H9 (cell line): Measurements from ENCODE around the gene FOXJ3. TPM values are rescaled to one million over a fixed set of nuclear protein-coding genes. Genes with fewer than 3 reads are reported as not detected.

Experiments used
- DNase-seq: peaks from one replicate; pipeline ENCODE4 v3.0.0-alpha.2; 2017
- H2AFZ ChIP-seq: one replicate; pipeline ENCODE4 v1.6.1; 2013; ENCODE audit warnings: mild to moderate bottlenecking, low read length, control low read depth, moderate library complexity
- H2AK5ac ChIP-seq: 2 replicates; pipeline ENCODE4 v1.6.1; 2013; ENCODE audit warnings: low read length, control low read depth, mixed read lengths; ENCODE audit not compliant: insufficient read length
- H2BK120ac ChIP-seq: one replicate; pipeline ENCODE4 v1.6.1; 2013; ENCODE audit warnings: low read depth, mild to moderate bottlenecking, low read length, control low read depth, inconsistent platforms; ENCODE audit not compliant: poor library complexity, severe bottlenecking
- H2BK12ac ChIP-seq: 2 replicates; pipeline ENCODE4 v1.6.1; 2013; ENCODE audit warnings: low read length, control low read depth, mixed read lengths, low read depth; ENCODE audit not compliant: insufficient read length
- H2BK15ac ChIP-seq: 2 replicates; pipeline ENCODE4 v1.6.1; 2013; ENCODE audit warnings: low read depth, low read length, control low read depth
- H2BK20ac ChIP-seq: one replicate; pipeline ENCODE4 v1.6.1; 2013; ENCODE audit warnings: low read depth, mild to moderate bottlenecking, low read length, control low read depth, inconsistent platforms; ENCODE audit not compliant: poor library complexity, severe bottlenecking
- H2BK5ac ChIP-seq: 2 replicates; pipeline ENCODE4 v1.6.1; 2013; ENCODE audit warnings: low read length, control low read depth, mixed read lengths; ENCODE audit not compliant: insufficient read length
- H3K14ac ChIP-seq: 2 replicates; pipeline ENCODE4 v1.6.1; 2013; ENCODE audit warnings: low read length, control low read depth; ENCODE audit not compliant: insufficient read depth
- H3K18ac ChIP-seq: 2 replicates; pipeline ENCODE4 v1.6.1; 2013; ENCODE audit warnings: low read depth, mild to moderate bottlenecking, mixed read lengths, low read length, control low read depth; ENCODE audit not compliant: insufficient read length
- H3K23ac ChIP-seq: 2 replicates; pipeline ENCODE4 v1.6.1; 2013; ENCODE audit warnings: low read length, control low read depth, mixed read lengths, low read depth; ENCODE audit not compliant: insufficient read length
- H3K23me2 ChIP-seq: 2 replicates; pipeline ENCODE4 v1.6.1; 2013; ENCODE audit warnings: low read depth, mild to moderate bottlenecking, mixed read lengths, low read length, control low read depth; ENCODE audit not compliant: insufficient read length, poor library complexity, severe bottlenecking
- H3K27ac ChIP-seq: 2 replicates; pipeline ENCODE4 v1.5.1; 2013; ENCODE audit warnings: low read length, control low read depth, mixed read lengths, low read depth; ENCODE audit not compliant: insufficient read length
- H3K27me3 ChIP-seq: 2 replicates; pipeline ENCODE4 v1.6.1; 2013; ENCODE audit warnings: low read length, control low read depth, inconsistent platforms; ENCODE audit not compliant: insufficient read depth
- H3K4ac ChIP-seq: 2 replicates; pipeline ENCODE4 v1.6.1; 2013; ENCODE audit warnings: low read depth, mild to moderate bottlenecking, control low read depth, inconsistent platforms, low read length, moderate library complexity
- H3K4me1 ChIP-seq: 2 replicates; pipeline ENCODE4 v1.6.1; 2013; ENCODE audit warnings: low read length, control low read depth, inconsistent platforms; ENCODE audit not compliant: insufficient read depth
- H3K4me2 ChIP-seq: 2 replicates; pipeline ENCODE4 v1.6.1; 2013; ENCODE audit warnings: low read length, control low read depth, mixed read lengths; ENCODE audit not compliant: insufficient read length, insufficient read depth
- H3K56ac ChIP-seq: 2 replicates; pipeline ENCODE4 v1.6.1; 2013; ENCODE audit warnings: low read depth, mild to moderate bottlenecking, mixed read lengths, low read length, control low read depth; ENCODE audit not compliant: insufficient read length
- H3K79me1 ChIP-seq: 2 replicates; pipeline ENCODE4 v1.6.1; 2013; ENCODE audit warnings: low read depth, mild to moderate bottlenecking, moderate library complexity, low read length, control low read depth, inconsistent platforms; ENCODE audit not compliant: insufficient read depth, poor library complexity, severe bottlenecking
- H3K79me2 ChIP-seq: 2 replicates; pipeline ENCODE4 v1.6.1; 2013; ENCODE audit warnings: low read length, control low read depth, inconsistent platforms; ENCODE audit not compliant: insufficient read depth
- H3K9ac ChIP-seq: 2 replicates; pipeline ENCODE4 v1.6.1; 2013; ENCODE audit warnings: low read length, control low read depth, mixed read lengths; ENCODE audit not compliant: insufficient read length; ENCODE audit errors: extremely low read depth
- H3K9me3 ChIP-seq: one replicate; pipeline ENCODE4 v1.6.1; 2013; ENCODE audit warnings: low read depth, low read length, inconsistent platforms; ENCODE audit not compliant: control insufficient read depth
- H3T11ph ChIP-seq: one replicate; pipeline ENCODE4 v1.6.1; 2013; ENCODE audit warnings: mild to moderate bottlenecking, low read length, control low read depth, inconsistent platforms
- H4K20me1 ChIP-seq: one replicate; pipeline ENCODE4 v1.6.1; 2013; ENCODE audit not compliant: control insufficient read depth, insufficient read length, insufficient read depth
- H4K5ac ChIP-seq: 2 replicates; pipeline ENCODE4 v1.6.1; 2013; ENCODE audit warnings: low read depth, mild to moderate bottlenecking, mixed read lengths, low read length, control low read depth; ENCODE audit not compliant: insufficient read length
- H4K8ac ChIP-seq: replicated peaks from 2 replicates; pipeline ENCODE4 v1.6.1; 2013; ENCODE audit warnings: low read length, control low read depth, mixed read lengths, low read depth; ENCODE audit not compliant: insufficient read length
- H4K91ac ChIP-seq: 2 replicates; pipeline ENCODE4 v1.6.1; 2013; ENCODE audit warnings: low read depth, mild to moderate bottlenecking, moderate library complexity, mixed read lengths, low read length, control low read depth; ENCODE audit not compliant: insufficient read length
- H3K27ac Mint-ChIP-seq, 3 experiments: 2 replicates in 2 of 3; 3 replicates in 1 of 3; pipeline ENCODE4 v1.8.0; 2020 to 2021; ENCODE audit warnings: mixed read lengths in 3 of 3, mild to moderate bottlenecking in 1 of 3, moderate library complexity in 1 of 3
- H3K27me3 Mint-ChIP-seq: 2 replicates; pipeline ENCODE4 v1.8.0; 2021; ENCODE audit warnings: low read depth, mild to moderate bottlenecking, moderate library complexity, mixed read lengths
- H3K36me3 Mint-ChIP-seq, 3 experiments: 2 replicates in 2 of 3; 3 replicates in 1 of 3; pipeline ENCODE4 v1.8.0; 2020 to 2021; ENCODE audit warnings: low read depth in 3 of 3, mixed read lengths in 3 of 3; ENCODE audit not compliant: insufficient read depth in 1 of 3
- H3K4me1 Mint-ChIP-seq, 2 experiments: 2 replicates each; pipeline ENCODE4 v1.8.0; 2020; ENCODE audit warnings: mixed read lengths in 2 of 2
- H3K4me3 Mint-ChIP-seq, 2 experiments: 2 replicates in 1 of 2; 3 replicates in 1 of 2; pipeline ENCODE4 v1.8.0; 2020 to 2021; ENCODE audit warnings: mild to moderate bottlenecking in 2 of 2, mixed read lengths in 2 of 2, moderate library complexity in 1 of 2
- H3K9me3 Mint-ChIP-seq, 2 experiments: 2 replicates in 1 of 2; 3 replicates in 1 of 2; pipeline ENCODE4 v1.8.0; 2020; ENCODE audit warnings: mild to moderate bottlenecking in 2 of 2, mixed read lengths in 2 of 2, moderate library complexity in 1 of 2
- WGBS: extraction: QIAGEN DNeasy Blood & Tissue Kit; methylation state at CpG from one replicate; pipeline ENCODE4 v1.1.7; 2013; ENCODE audit warnings: missing lambda C conversion rate, low lambda C conversion rate, mixed read lengths; ENCODE audit not compliant: insufficient read length; ENCODE audit errors: extremely low coverage; 5-methylcytosine and 5-hydroxymethylcytosine counted together
- total RNA-seq: library from RNA; stranded (reverse); gene quantifications from 2 replicates; pipeline ENCODE4 v1.2.1, GENCODE V29; 2021
- TF ChIP-seq, protein P1 (sequence below): fragments of 200-600 bp; sonication (generic); conservative IDR thresholded peaks from 3 replicates; pipeline ENCODE4 v1.8.0; 2021; ENCODE audit warnings: antibody characterized with exemption, mild to moderate bottlenecking

FOXJ3 gene
- total RNA-seq, 1 experiment from 2014 or later: 49.9 TPM

DNA sequence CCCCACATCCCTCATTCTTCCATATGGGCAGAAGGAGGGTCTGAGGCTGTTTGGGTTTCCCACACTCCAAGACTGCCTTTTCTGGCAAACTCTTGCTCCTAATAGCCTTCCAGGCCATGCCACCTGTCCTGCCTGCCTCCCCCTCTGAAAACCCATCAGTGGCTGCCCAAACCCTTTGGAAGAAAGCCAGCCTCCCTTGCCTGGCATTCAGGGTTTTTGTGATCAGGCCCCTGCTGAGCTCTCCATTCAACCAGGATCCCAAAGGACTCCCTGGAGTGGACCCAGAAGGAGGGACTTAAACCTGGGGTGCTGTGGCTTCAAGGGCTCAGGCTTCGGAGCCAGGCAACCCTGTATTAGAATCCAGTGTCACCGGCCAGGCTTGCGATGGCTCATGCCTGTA is 166.3 kb downstream of the FOXJ3 start:
- Histone ChIP-seq H4K20me1 (no peaks in the 10 kb centered on the region), H2AK5ac (no peak overlapping the region), H3K27me3 (no peaks in the 10 kb centered on the region), H2BK20ac (no peak overlapping the region), H3K23ac (no peak overlapping the region), H3K27ac (no peak overlapping the region), H4K91ac (no peak overlapping the region), H2BK12ac (no peak overlapping the region), H3K18ac (no peak overlapping the region), H3K9ac (no peak overlapping the region), H3K79me1 (no peaks in the 10 kb centered on the region), H3K56ac (no peak overlapping the region), H3K23me2 (no peaks in the 10 kb centered on the region), H3K4me2 (no peak overlapping the region), H3T11ph (no peak overlapping the region), H2BK120ac (no peak overlapping the region), H3K14ac (no peak overlapping the region), H4K5ac (no peak overlapping the region), H3K4me1 (no peaks in the 10 kb centered on the region; the same call in 1 of the 2 replicates), H3K9me3 (no peaks in the 10 kb centered on the region), H2BK15ac (no peak overlapping the region), H4K8ac (no peak overlapping the region), H2AFZ (no peak overlapping the region), H3K4ac (no peak overlapping the region), H2BK5ac (no peak overlapping the region), H3K79me2 (no peaks in the 10 kb centered on the region)
- no CpG with 5 or more reads among the region's 3 CpGs for WGBS
- Mint-ChIP-seq H3K9me3 (no peaks in the 10 kb centered on the region; a peak in 2 of 5 replicates), H3K27ac (0 out of 7 replicates have a peak overlapping the region, but pooled peaks of 1 of the 3 experiments have one; percentile 23), H3K4me3 (no peak overlapping the region), H3K4me1 (peaks cover 14 to 15% of the 10 kb centered on the region in 2 experiments), H3K27me3 (no peaks in the 10 kb centered on the region), H3K36me3 (no peaks in the 10 kb centered on the region)
- DNase-seq: no peak
- TF ChIP-seq, protein P1, sequence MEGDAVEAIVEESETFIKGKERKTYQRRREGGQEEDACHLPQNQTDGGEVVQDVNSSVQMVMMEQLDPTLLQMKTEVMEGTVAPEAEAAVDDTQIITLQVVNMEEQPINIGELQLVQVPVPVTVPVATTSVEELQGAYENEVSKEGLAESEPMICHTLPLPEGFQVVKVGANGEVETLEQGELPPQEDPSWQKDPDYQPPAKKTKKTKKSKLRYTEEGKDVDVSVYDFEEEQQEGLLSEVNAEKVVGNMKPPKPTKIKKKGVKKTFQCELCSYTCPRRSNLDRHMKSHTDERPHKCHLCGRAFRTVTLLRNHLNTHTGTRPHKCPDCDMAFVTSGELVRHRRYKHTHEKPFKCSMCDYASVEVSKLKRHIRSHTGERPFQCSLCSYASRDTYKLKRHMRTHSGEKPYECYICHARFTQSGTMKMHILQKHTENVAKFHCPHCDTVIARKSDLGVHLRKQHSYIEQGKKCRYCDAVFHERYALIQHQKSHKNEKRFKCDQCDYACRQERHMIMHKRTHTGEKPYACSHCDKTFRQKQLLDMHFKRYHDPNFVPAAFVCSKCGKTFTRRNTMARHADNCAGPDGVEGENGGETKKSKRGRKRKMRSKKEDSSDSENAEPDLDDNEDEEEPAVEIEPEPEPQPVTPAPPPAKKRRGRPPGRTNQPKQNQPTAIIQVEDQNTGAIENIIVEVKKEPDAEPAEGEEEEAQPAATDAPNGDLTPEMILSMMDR: no peak
